Neural crest cell (in vitro differentiated cells): Measurements from ENCODE around the gene NHLRC4. TPM values are rescaled to one million over a fixed set of nuclear protein-coding genes. Genes with fewer than 3 reads are reported as not detected.

Experiments
- DNase-seq: peaks from one replicate; pipeline ENCODE4 v3.0.0; 2021; ENCODE audit warnings: low read depth, mixed read lengths, low spot score
- H3K27ac Mint-ChIP-seq: one replicate; pipeline ENCODE4 v1.8.0; 2021; ENCODE audit warnings: mild to moderate bottlenecking, mixed read lengths; ENCODE audit not compliant: unreplicated experiment
- H3K27me3 Mint-ChIP-seq: 2 replicates; pipeline ENCODE4 v1.8.0; 2021; ENCODE audit warnings: low read depth, mild to moderate bottlenecking, mixed read lengths
- H3K36me3 Mint-ChIP-seq: 2 replicates; pipeline ENCODE4 v1.8.0; 2021; ENCODE audit warnings: low read depth, mild to moderate bottlenecking, mixed read lengths
- H3K4me1 Mint-ChIP-seq: 2 replicates; pipeline ENCODE4 v1.8.0; 2021; ENCODE audit warnings: mixed read lengths
- H3K4me3 Mint-ChIP-seq: one replicate; pipeline ENCODE4 v1.8.0; 2021; ENCODE audit warnings: mild to moderate bottlenecking, mixed read lengths
- H3K9me3 Mint-ChIP-seq: 2 replicates; pipeline ENCODE4 v1.8.0; 2021; ENCODE audit warnings: mixed read lengths
- total RNA-seq: library from RNA; stranded (reverse); gene quantifications from 2 replicates; pipeline ENCODE4 v1.2.1, GENCODE V29; 2021
- TF ChIP-seq, protein P1 (sequence below): fragments of 200-600 bp; sonication (generic); conservative IDR thresholded peaks from 2 replicates; pipeline ENCODE4 v1.5.0; 2021; ENCODE audit warnings: antibody characterized with exemption, mild to moderate bottlenecking

NHLRC4 gene
- total RNA-seq, 1 donor from 2014 or later: 0.86 TPM

DNA sequence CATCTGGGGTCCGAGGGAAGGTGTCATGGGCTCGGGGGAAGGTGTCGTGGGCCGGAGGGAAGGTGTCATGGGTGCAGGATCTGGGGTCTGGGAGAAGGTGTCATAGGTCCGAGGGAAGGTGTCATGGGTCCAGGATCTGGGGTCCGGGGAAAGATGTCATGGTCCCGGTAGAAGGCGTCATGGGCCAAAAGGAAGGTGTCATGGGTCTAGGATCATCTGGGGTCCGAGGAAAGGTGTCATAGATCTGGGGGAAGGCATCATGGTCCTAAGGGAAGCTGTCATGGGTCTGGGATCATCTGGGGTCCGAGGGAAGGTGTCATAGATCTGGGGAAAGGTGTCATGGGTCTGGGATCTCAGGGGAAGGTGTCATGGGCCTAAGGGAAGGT is 24.0 kb downstream of the NHLRC4 start:
- Mint-ChIP-seq H3K27me3 (peaks cover 28% of the 10 kb centered on the region), H3K27ac (peak overlapping the region; percentile 93), H3K9me3 (no peaks in the 10 kb centered on the region), H3K36me3 (peaks cover 7% of the 10 kb centered on the region), H3K4me1 (peaks cover 26% of the 10 kb centered on the region), H3K4me3 (peak overlapping the region; percentile 94)
- TF ChIP-seq, protein P1, sequence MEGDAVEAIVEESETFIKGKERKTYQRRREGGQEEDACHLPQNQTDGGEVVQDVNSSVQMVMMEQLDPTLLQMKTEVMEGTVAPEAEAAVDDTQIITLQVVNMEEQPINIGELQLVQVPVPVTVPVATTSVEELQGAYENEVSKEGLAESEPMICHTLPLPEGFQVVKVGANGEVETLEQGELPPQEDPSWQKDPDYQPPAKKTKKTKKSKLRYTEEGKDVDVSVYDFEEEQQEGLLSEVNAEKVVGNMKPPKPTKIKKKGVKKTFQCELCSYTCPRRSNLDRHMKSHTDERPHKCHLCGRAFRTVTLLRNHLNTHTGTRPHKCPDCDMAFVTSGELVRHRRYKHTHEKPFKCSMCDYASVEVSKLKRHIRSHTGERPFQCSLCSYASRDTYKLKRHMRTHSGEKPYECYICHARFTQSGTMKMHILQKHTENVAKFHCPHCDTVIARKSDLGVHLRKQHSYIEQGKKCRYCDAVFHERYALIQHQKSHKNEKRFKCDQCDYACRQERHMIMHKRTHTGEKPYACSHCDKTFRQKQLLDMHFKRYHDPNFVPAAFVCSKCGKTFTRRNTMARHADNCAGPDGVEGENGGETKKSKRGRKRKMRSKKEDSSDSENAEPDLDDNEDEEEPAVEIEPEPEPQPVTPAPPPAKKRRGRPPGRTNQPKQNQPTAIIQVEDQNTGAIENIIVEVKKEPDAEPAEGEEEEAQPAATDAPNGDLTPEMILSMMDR: no peak
- DNase-seq: no peak

- Mint-ChIP-seq H3K9me3 (no peaks in the 10 kb centered on the region), H3K4me3 (peak overlapping the region; percentile 94), H3K27ac (no peak overlapping the region), H3K27me3 (peaks cover 24% of the 10 kb centered on the region), H3K36me3 (peaks cover 7% of the 10 kb centered on the region), H3K4me1 (peaks cover 26% of the 10 kb centered on the region)
- TF ChIP-seq, protein P1: no peak
- DNase-seq: no peak
Observed at GRCh38 chr16:591231-591630, 24.4 kb downstream of the NHLRC4 start.

- Mint-ChIP-seq H3K27me3 (peaks cover 20% of the 10 kb centered on the region), H3K4me3 (peak overlapping the region; percentile 94), H3K36me3 (peaks cover 11% of the 10 kb centered on the region), H3K4me1 (peaks cover 26% of the 10 kb centered on the region), H3K9me3 (no peaks in the 10 kb centered on the region), H3K27ac (peak overlapping the region; percentile 8)
- TF ChIP-seq, protein P1: no peak
- no peak for DNase-seq
Observed at GRCh38 chr16:591892-592517, 25.2 kb downstream of the NHLRC4 start.

DNA sequence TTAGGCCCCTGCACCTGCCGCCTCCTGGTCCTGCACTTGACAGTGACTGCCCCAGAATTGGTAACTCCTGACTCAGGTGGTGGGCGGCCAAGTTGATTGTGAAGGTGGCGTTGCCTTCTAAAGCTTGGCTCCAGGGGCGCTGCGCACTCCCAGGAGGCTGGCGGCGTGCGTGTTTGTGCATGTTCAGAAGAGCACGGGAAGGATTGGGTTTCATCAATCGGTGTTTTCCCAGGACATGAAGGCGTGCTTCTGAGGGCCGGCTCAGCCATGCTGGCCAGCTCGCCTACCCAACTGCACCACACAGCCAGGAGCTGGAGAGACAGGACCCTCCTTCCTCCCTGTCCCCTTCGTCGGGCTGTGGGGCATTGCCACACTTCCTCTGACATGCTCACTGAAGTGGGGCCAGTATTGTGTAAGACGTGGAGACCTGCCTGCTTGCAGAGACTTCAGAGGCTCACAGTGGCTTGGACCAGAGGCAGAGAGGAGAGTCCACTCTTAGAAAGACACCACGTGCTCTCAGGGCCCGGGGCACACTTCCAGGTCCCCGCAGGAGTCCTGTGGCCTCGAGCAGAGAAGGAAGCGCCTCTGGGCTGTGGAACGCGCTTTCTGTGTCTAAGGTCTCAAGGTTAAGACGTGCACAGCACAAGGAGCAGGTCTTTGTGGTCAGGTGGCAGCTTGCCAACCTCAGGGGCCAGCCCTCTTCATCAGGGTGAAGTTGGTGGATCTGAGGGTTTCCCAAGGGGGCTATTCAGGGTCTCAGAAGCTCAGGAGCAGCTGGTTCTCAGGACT is 25.9 kb downstream of the NHLRC4 start:
- Mint-ChIP-seq H3K9me3 (no peaks in the 10 kb centered on the region), H3K27me3 (peaks cover 18% of the 10 kb centered on the region), H3K27ac (peak overlapping the region; percentile 12), H3K4me1 (peaks cover 23% of the 10 kb centered on the region), H3K4me3 (peak overlapping the region; percentile 94), H3K36me3 (peaks cover 13% of the 10 kb centered on the region)
- TF ChIP-seq, protein P1: no peak
- no peak for DNase-seq

DNA sequence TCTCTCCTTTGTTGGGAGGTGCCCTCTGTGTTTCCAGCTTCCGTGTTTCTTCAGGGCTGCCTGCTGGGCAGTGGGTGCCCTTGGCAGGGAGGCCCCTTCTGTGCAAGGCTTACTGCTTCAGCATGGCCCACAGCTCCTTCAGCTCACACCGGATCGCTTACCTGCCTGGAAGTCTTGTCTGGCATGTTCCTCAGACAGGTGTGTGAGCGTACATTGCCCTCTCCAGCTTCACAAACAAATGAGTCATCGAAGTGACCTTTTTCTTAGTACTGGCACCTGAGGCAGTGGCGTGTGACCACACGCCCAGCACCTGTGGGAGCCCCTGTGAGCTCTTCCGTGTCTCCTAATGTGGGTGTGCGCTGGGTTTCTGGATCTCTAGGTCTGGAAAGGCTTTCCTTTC is 26.6 kb downstream of the NHLRC4 start:
- Mint-ChIP-seq H3K4me1 (peaks cover 21% of the 10 kb centered on the region), H3K27ac (no peak overlapping the region), H3K4me3 (peak overlapping the region; percentile 70), H3K9me3 (no peaks in the 10 kb centered on the region), H3K36me3 (peaks cover 13% of the 10 kb centered on the region), H3K27me3 (peaks cover 18% of the 10 kb centered on the region)
- no peak for DNase-seq
- TF ChIP-seq, protein P1: no peak
